H9 (cell line): Measurements from ENCODE around the gene CAMTA1. TPM values are rescaled to one million over a fixed set of nuclear protein-coding genes. Genes with fewer than 3 reads are reported as not detected.
A peak's percentile ranks its signal among the peaks of the same experiment; 100 is the strongest.

Source experiments
- DNase-seq: peaks from one replicate; pipeline ENCODE4 v3.0.0-alpha.2; 2017
- H2AFZ ChIP-seq: one replicate; pipeline ENCODE4 v1.6.1; 2013; ENCODE audit warnings: mild to moderate bottlenecking, low read length, control low read depth, moderate library complexity
- H2AK5ac ChIP-seq: 2 replicates; pipeline ENCODE4 v1.6.1; 2013; ENCODE audit warnings: low read length, control low read depth, mixed read lengths; ENCODE audit not compliant: insufficient read length
- H2BK120ac ChIP-seq: one replicate; pipeline ENCODE4 v1.6.1; 2013; ENCODE audit warnings: low read depth, mild to moderate bottlenecking, low read length, control low read depth, inconsistent platforms; ENCODE audit not compliant: poor library complexity, severe bottlenecking
- H2BK12ac ChIP-seq: 2 replicates; pipeline ENCODE4 v1.6.1; 2013; ENCODE audit warnings: low read length, control low read depth, mixed read lengths, low read depth; ENCODE audit not compliant: insufficient read length
- H2BK15ac ChIP-seq: 2 replicates; pipeline ENCODE4 v1.6.1; 2013; ENCODE audit warnings: low read depth, low read length, control low read depth
- H2BK20ac ChIP-seq: one replicate; pipeline ENCODE4 v1.6.1; 2013; ENCODE audit warnings: low read depth, mild to moderate bottlenecking, low read length, control low read depth, inconsistent platforms; ENCODE audit not compliant: poor library complexity, severe bottlenecking
- H2BK5ac ChIP-seq: 2 replicates; pipeline ENCODE4 v1.6.1; 2013; ENCODE audit warnings: low read length, control low read depth, mixed read lengths; ENCODE audit not compliant: insufficient read length
- H3K14ac ChIP-seq: 2 replicates; pipeline ENCODE4 v1.6.1; 2013; ENCODE audit warnings: low read length, control low read depth; ENCODE audit not compliant: insufficient read depth
- H3K18ac ChIP-seq: 2 replicates; pipeline ENCODE4 v1.6.1; 2013; ENCODE audit warnings: low read depth, mild to moderate bottlenecking, mixed read lengths, low read length, control low read depth; ENCODE audit not compliant: insufficient read length
- H3K23ac ChIP-seq: 2 replicates; pipeline ENCODE4 v1.6.1; 2013; ENCODE audit warnings: low read length, control low read depth, mixed read lengths, low read depth; ENCODE audit not compliant: insufficient read length
- H3K23me2 ChIP-seq: 2 replicates; pipeline ENCODE4 v1.6.1; 2013; ENCODE audit warnings: low read depth, mild to moderate bottlenecking, mixed read lengths, low read length, control low read depth; ENCODE audit not compliant: insufficient read length, poor library complexity, severe bottlenecking
- H3K27ac ChIP-seq: 2 replicates; pipeline ENCODE4 v1.5.1; 2013; ENCODE audit warnings: low read length, control low read depth, mixed read lengths, low read depth; ENCODE audit not compliant: insufficient read length
- H3K27me3 ChIP-seq: 2 replicates; pipeline ENCODE4 v1.6.1; 2013; ENCODE audit warnings: low read length, control low read depth, inconsistent platforms; ENCODE audit not compliant: insufficient read depth
- H3K4ac ChIP-seq: 2 replicates; pipeline ENCODE4 v1.6.1; 2013; ENCODE audit warnings: low read depth, mild to moderate bottlenecking, control low read depth, inconsistent platforms, low read length, moderate library complexity
- H3K4me1 ChIP-seq: 2 replicates; pipeline ENCODE4 v1.6.1; 2013; ENCODE audit warnings: low read length, control low read depth, inconsistent platforms; ENCODE audit not compliant: insufficient read depth
- H3K4me2 ChIP-seq: 2 replicates; pipeline ENCODE4 v1.6.1; 2013; ENCODE audit warnings: low read length, control low read depth, mixed read lengths; ENCODE audit not compliant: insufficient read length, insufficient read depth
- H3K56ac ChIP-seq: 2 replicates; pipeline ENCODE4 v1.6.1; 2013; ENCODE audit warnings: low read depth, mild to moderate bottlenecking, mixed read lengths, low read length, control low read depth; ENCODE audit not compliant: insufficient read length
- H3K79me1 ChIP-seq: 2 replicates; pipeline ENCODE4 v1.6.1; 2013; ENCODE audit warnings: low read depth, mild to moderate bottlenecking, moderate library complexity, low read length, control low read depth, inconsistent platforms; ENCODE audit not compliant: insufficient read depth, poor library complexity, severe bottlenecking
- H3K79me2 ChIP-seq: 2 replicates; pipeline ENCODE4 v1.6.1; 2013; ENCODE audit warnings: low read length, control low read depth, inconsistent platforms; ENCODE audit not compliant: insufficient read depth
- H3K9ac ChIP-seq: 2 replicates; pipeline ENCODE4 v1.6.1; 2013; ENCODE audit warnings: low read length, control low read depth, mixed read lengths; ENCODE audit not compliant: insufficient read length; ENCODE audit errors: extremely low read depth
- H3K9me3 ChIP-seq: one replicate; pipeline ENCODE4 v1.6.1; 2013; ENCODE audit warnings: low read depth, low read length, inconsistent platforms; ENCODE audit not compliant: control insufficient read depth
- H3T11ph ChIP-seq: one replicate; pipeline ENCODE4 v1.6.1; 2013; ENCODE audit warnings: mild to moderate bottlenecking, low read length, control low read depth, inconsistent platforms
- H4K20me1 ChIP-seq: one replicate; pipeline ENCODE4 v1.6.1; 2013; ENCODE audit not compliant: control insufficient read depth, insufficient read length, insufficient read depth
- H4K5ac ChIP-seq: 2 replicates; pipeline ENCODE4 v1.6.1; 2013; ENCODE audit warnings: low read depth, mild to moderate bottlenecking, mixed read lengths, low read length, control low read depth; ENCODE audit not compliant: insufficient read length
- H4K8ac ChIP-seq: replicated peaks from 2 replicates; pipeline ENCODE4 v1.6.1; 2013; ENCODE audit warnings: low read length, control low read depth, mixed read lengths, low read depth; ENCODE audit not compliant: insufficient read length
- H4K91ac ChIP-seq: 2 replicates; pipeline ENCODE4 v1.6.1; 2013; ENCODE audit warnings: low read depth, mild to moderate bottlenecking, moderate library complexity, mixed read lengths, low read length, control low read depth; ENCODE audit not compliant: insufficient read length
- H3K27ac Mint-ChIP-seq, 3 experiments: 2 replicates in 2 of 3; 3 replicates in 1 of 3; pipeline ENCODE4 v1.8.0; 2020 to 2021; ENCODE audit warnings: mixed read lengths in 3 of 3, mild to moderate bottlenecking in 1 of 3, moderate library complexity in 1 of 3
- H3K27me3 Mint-ChIP-seq: 2 replicates; pipeline ENCODE4 v1.8.0; 2021; ENCODE audit warnings: low read depth, mild to moderate bottlenecking, moderate library complexity, mixed read lengths
- H3K36me3 Mint-ChIP-seq, 3 experiments: 2 replicates in 2 of 3; 3 replicates in 1 of 3; pipeline ENCODE4 v1.8.0; 2020 to 2021; ENCODE audit warnings: low read depth in 3 of 3, mixed read lengths in 3 of 3; ENCODE audit not compliant: insufficient read depth in 1 of 3
- H3K4me1 Mint-ChIP-seq, 2 experiments: 2 replicates each; pipeline ENCODE4 v1.8.0; 2020; ENCODE audit warnings: mixed read lengths in 2 of 2
- H3K4me3 Mint-ChIP-seq, 2 experiments: 2 replicates in 1 of 2; 3 replicates in 1 of 2; pipeline ENCODE4 v1.8.0; 2020 to 2021; ENCODE audit warnings: mild to moderate bottlenecking in 2 of 2, mixed read lengths in 2 of 2, moderate library complexity in 1 of 2
- H3K9me3 Mint-ChIP-seq, 2 experiments: 2 replicates in 1 of 2; 3 replicates in 1 of 2; pipeline ENCODE4 v1.8.0; 2020; ENCODE audit warnings: mild to moderate bottlenecking in 2 of 2, mixed read lengths in 2 of 2, moderate library complexity in 1 of 2
- CTCF ChIP-seq: fragments of 200-600 bp; sonication (generic); conservative IDR thresholded peaks from 3 replicates; pipeline ENCODE4 v1.8.0; 2021; ENCODE audit warnings: antibody characterized with exemption, mild to moderate bottlenecking
- WGBS: extraction: QIAGEN DNeasy Blood & Tissue Kit; methylation state at CpG from one replicate; pipeline ENCODE4 v1.1.7; 2013; ENCODE audit warnings: missing lambda C conversion rate, low lambda C conversion rate, mixed read lengths; ENCODE audit not compliant: insufficient read length; ENCODE audit errors: extremely low coverage; 5-methylcytosine and 5-hydroxymethylcytosine counted together
- total RNA-seq: library from RNA; stranded (reverse); gene quantifications from 2 replicates; pipeline ENCODE4 v1.2.1, GENCODE V29; 2021

Gene CAMTA1
- total RNA-seq, 1 experiment from 2014 or later, result 115 TPM

- peak overlapping the region; percentile 95 for H3K14ac ChIP-seq
- no peaks in the 10 kb centered on the region for H3K27me3 Mint-ChIP-seq
- no peaks in the 10 kb centered on the region for H3K27me3 ChIP-seq
- no peak overlapping the region for H3K4ac ChIP-seq
- peak overlapping the region; percentile 97 for H3K4me2 ChIP-seq
- H4K5ac ChIP-seq, result no peak overlapping the region
- no peaks in the 10 kb centered on the region for H3K9me3 ChIP-seq
- no peak overlapping the region for H2BK12ac ChIP-seq
- no peak overlapping the region for H3K56ac ChIP-seq
- WGBS, result no CpG with 5 or more reads among the region's 79 CpGs
- H3K4me1 ChIP-seq, result no peaks in the 10 kb centered on the region; the same call in 1 of the 2 replicates
- H3K79me2 ChIP-seq, result peaks cover 32% of the 10 kb centered on the region
- peak; percentile 100 for DNase-seq
- no peaks in the 10 kb centered on the region for H3K9me3 Mint-ChIP-seq
- H3K4me1 Mint-ChIP-seq, result peaks cover 41 to 42% of the 10 kb centered on the region in 2 experiments
- H4K91ac ChIP-seq, result no peak overlapping the region
- H2AFZ ChIP-seq, result no peak overlapping the region
- H2BK15ac ChIP-seq, result no peak overlapping the region
- no peak overlapping the region for H2BK120ac ChIP-seq
- no peak for TF ChIP-seq CTCF
- H3K27ac ChIP-seq, result no peak overlapping the region
- H2BK5ac ChIP-seq, result no peak overlapping the region
- H3K4me3 Mint-ChIP-seq, result peak overlapping the region; percentile 81 to 89
- peaks cover 0 to 8% (median 5%) of the 10 kb centered on the region in 3 experiments; a peak in 3 of 7 replicates for H3K36me3 Mint-ChIP-seq
- peaks cover 9% of the 10 kb centered on the region for H3K23me2 ChIP-seq
- H3K27ac Mint-ChIP-seq, result peak overlapping the region; percentile 77 to 91 (median 79); a peak in 4 of 7 replicates
- no peak overlapping the region for H3T11ph ChIP-seq
- H4K20me1 ChIP-seq, result peaks cover 7% of the 10 kb centered on the region
- H3K23ac ChIP-seq, result no peak overlapping the region
- H2BK20ac ChIP-seq, result no peak overlapping the region
- peak overlapping the region; percentile 89 for H3K9ac ChIP-seq
- H2AK5ac ChIP-seq, result no peak overlapping the region
- no peak overlapping the region for H4K8ac ChIP-seq
- H3K79me1 ChIP-seq, result peaks cover 10% of the 10 kb centered on the region
- peak overlapping the region; percentile 87 for H3K18ac ChIP-seq
Observed at GRCh38 chr1:6784560-6785317, 515 bp upstream of the CAMTA1 start.
